ENCODE data around the gene HHIPL1.

The HHIPL1 gene

GRCh38 chr14:99662846-99663245, 17.9 kb downstream of the HHIPL1 start:
- DNase-seq, result no peak

GRCh38 chr14:99663386-99664057, 18.6 kb downstream of the HHIPL1 start:
- no peak for DNase-seq

- DNase-seq, result no peak
Observed at GRCh38 chr14:99664058-99664936, 19.4 kb downstream of the HHIPL1 start.

GRCh38 chr14:99664937-99665273, 20.0 kb downstream of the HHIPL1 start:
- no peak for DNase-seq

GRCh38 chr14:99666533-99666932, 21.6 kb downstream of the HHIPL1 start:
- no peak for DNase-seq

GRCh38 chr14:99667045-99667444, 22.1 kb downstream of the HHIPL1 start:
- no peak for DNase-seq

GRCh38 chr14:99667821-99668220, 22.9 kb downstream of the HHIPL1 start:
- DNase-seq, result no peak

GRCh38 chr14:99668307-99669295, 23.7 kb downstream of the HHIPL1 start:
- DNase-seq, result no peak

- no peak for DNase-seq
Observed at GRCh38 chr14:99670361-99671234, 25.7 kb downstream of the HHIPL1 start.

- no peak for DNase-seq
Observed at GRCh38 chr14:99671235-99672224, 26.6 kb downstream of the HHIPL1 start.

GRCh38 chr14:99672506-99673304, 27.8 kb downstream of the HHIPL1 start:
- peak; percentile 14 for DNase-seq

GRCh38 chr14:99673305-99674063, 28.6 kb downstream of the HHIPL1 start:
- DNase-seq, result no peak

- no peak for DNase-seq
Observed at GRCh38 chr14:99674064-99674650, 29.2 kb downstream of the HHIPL1 start.

- DNase-seq, result no peak
Observed at GRCh38 chr14:99674776-99675381, 29.9 kb downstream of the HHIPL1 start.

- no peak for DNase-seq
Observed at GRCh38 chr14:99675382-99675835, 30.5 kb downstream of the HHIPL1 start.

- DNase-seq, result no peak
Observed at GRCh38 chr14:99675951-99676350, 31.0 kb downstream of the HHIPL1 start.

GRCh38 chr14:99676657-99677056, 31.7 kb downstream of the HHIPL1 start:
- peak; percentile 7 for DNase-seq

Data from CD4-positive, alpha-beta T cell treated with Interferon gamma for 1 hour (primary cell).